Neural progenitor cell (in vitro differentiated cells): ENCODE results near the gene GBGT1. TPM values are rescaled to one million over a fixed set of nuclear protein-coding genes. Genes with fewer than 3 reads are reported as not detected.

ENCODE experiments used
- DNase-seq: peaks from one replicate; pipeline ENCODE4 v3.0.0-alpha.2; 2016; ENCODE audit warnings: low spot score
- H2AFZ ChIP-seq: fragments of 200-600 bp; sonication (generic); replicated peaks from 2 replicates; pipeline ENCODE4 v1.6.1; 2016; ENCODE audit warnings: antibody characterized with exemption
- H3F3A ChIP-seq: fragments of 200-600 bp; sonication (generic); 2 replicates; pipeline ENCODE4 v1.6.1; 2016; ENCODE audit warnings: antibody characterized with exemption, low read depth
- H3K27ac ChIP-seq: fragments of 200-600 bp; sonication (generic); 2 replicates; pipeline ENCODE4 v1.5.1; 2016; ENCODE audit warnings: mild to moderate bottlenecking
- H3K27me3 ChIP-seq: fragments of 200-600 bp; sonication (generic); 2 replicates; pipeline ENCODE4 v1.6.1; 2016; ENCODE audit warnings: mild to moderate bottlenecking, moderate library complexity
- H3K36me3 ChIP-seq: fragments of 200-600 bp; sonication (generic); 2 replicates; pipeline ENCODE4 v1.5.1; 2016
- H3K4me1 ChIP-seq: fragments of 200-600 bp; sonication (generic); 2 replicates; pipeline ENCODE4 v1.6.1; 2016; ENCODE audit warnings: mixed run types
- H3K4me2 ChIP-seq: fragments of 200-600 bp; sonication (generic); 2 replicates; pipeline ENCODE4 v1.6.1; 2016
- H3K4me3 ChIP-seq: fragments of 200-600 bp; sonication (generic); 2 replicates; pipeline ENCODE4 v1.5.1; 2016
- H3K79me2 ChIP-seq: fragments of 200-600 bp; sonication (generic); 2 replicates; pipeline ENCODE4 v1.6.1; 2016; ENCODE audit warnings: low read depth
- H3K9ac ChIP-seq: fragments of 200-600 bp; sonication (generic); 2 replicates; pipeline ENCODE4 v1.6.1; 2016
- H3K9me3 ChIP-seq: fragments of 200-600 bp; sonication (generic); 2 replicates; pipeline ENCODE4 v1.5.1; 2016; ENCODE audit warnings: low read depth
- H4K20me1 ChIP-seq: fragments of 200-600 bp; sonication (generic); 2 replicates; pipeline ENCODE4 v1.6.1; 2016; ENCODE audit warnings: low read depth
- H3K27ac Mint-ChIP-seq: 3 replicates; pipeline ENCODE4 v1.8.0; 2021; ENCODE audit warnings: mixed read lengths
- H3K27me3 Mint-ChIP-seq: 2 replicates; pipeline ENCODE4 v1.8.0; 2022; ENCODE audit warnings: low read depth, mild to moderate bottlenecking, inconsistent platforms, moderate library complexity, mixed read lengths; ENCODE audit not compliant: insufficient read depth
- H3K36me3 Mint-ChIP-seq: 3 replicates; pipeline ENCODE4 v1.8.0; 2021; ENCODE audit warnings: mixed read lengths
- H3K4me1 Mint-ChIP-seq: 3 replicates; pipeline ENCODE4 v1.8.0; 2021; ENCODE audit warnings: mixed read lengths
- H3K4me3 Mint-ChIP-seq: 3 replicates; pipeline ENCODE4 v1.8.0; 2021; ENCODE audit warnings: mild to moderate bottlenecking, moderate library complexity, mixed read lengths
- H3K9me3 Mint-ChIP-seq: 3 replicates; pipeline ENCODE4 v1.8.0; 2020; ENCODE audit warnings: mixed read lengths
- EZH2 ChIP-seq: fragments of 200-600 bp; sonication (generic); IDR thresholded peaks from 2 replicates; pipeline ENCODE4 v1.6.1; 2017; ENCODE audit warnings: antibody characterized with exemption, mild to moderate bottlenecking, moderate library complexity
- EZH2phosphoT487 ChIP-seq: fragments of 200-600 bp; sonication (generic); IDR thresholded peaks from 2 replicates; pipeline ENCODE4 v1.6.1; 2017; ENCODE audit warnings: antibody characterized with exemption
- total RNA-seq: library from RNA; depleted of rRNA; stranded (reverse); fragments of >200 nt; gene quantifications from 2 replicates; pipeline ENCODE4 v1.2.3, GENCODE V29; 2015; ENCODE audit warnings: low replicate concordance
- TF ChIP-seq, protein P1 (sequence below): fragments of 200-600 bp; sonication (generic); IDR thresholded peaks from 2 replicates; pipeline ENCODE4 v1.5.1; 2017; ENCODE audit warnings: antibody characterized with exemption, mild to moderate bottlenecking

GBGT1 gene
- total RNA-seq, 1 donor from 2014 or later, result 2.0 TPM

DNA sequence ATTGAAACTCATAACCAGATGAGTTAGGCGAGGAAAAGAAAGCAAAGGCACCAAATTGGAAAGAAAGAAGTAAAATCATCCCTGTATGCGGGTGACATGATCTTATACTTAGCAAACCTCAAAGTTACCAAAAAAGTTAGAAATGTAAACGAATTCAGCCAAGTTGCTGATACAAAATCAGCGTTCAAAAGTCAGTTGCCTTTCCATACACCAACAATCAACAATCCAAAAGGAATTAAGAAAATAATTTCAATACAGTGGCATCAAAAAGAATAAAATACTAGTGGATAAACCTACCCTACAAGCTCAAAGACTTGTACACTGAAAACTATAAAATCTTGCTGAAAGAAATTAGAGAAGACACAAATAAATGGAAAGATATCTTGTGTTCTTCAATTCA is 30.9 kb upstream of the GBGT1 start:
- no peak overlapping the region for H3K4me3 Mint-ChIP-seq
- no peak overlapping the region for H3K27ac Mint-ChIP-seq
- no peak overlapping the region for H3K9ac ChIP-seq
- H3K27ac ChIP-seq, result no peak overlapping the region
- H3K4me1 Mint-ChIP-seq, result no peaks in the 10 kb centered on the region
- peaks cover 57% of the 10 kb centered on the region for H3K27me3 ChIP-seq
- H2AFZ ChIP-seq, result no peak overlapping the region
- H3F3A ChIP-seq, result no peaks in the 10 kb centered on the region
- H3K4me3 ChIP-seq, result no peak overlapping the region
- no peaks in the 10 kb centered on the region for H3K9me3 ChIP-seq
- H4K20me1 ChIP-seq, result no peaks in the 10 kb centered on the region
- H3K4me2 ChIP-seq, result no peak overlapping the region
- no peak for TF ChIP-seq EZH2
- TF ChIP-seq, protein P1, sequence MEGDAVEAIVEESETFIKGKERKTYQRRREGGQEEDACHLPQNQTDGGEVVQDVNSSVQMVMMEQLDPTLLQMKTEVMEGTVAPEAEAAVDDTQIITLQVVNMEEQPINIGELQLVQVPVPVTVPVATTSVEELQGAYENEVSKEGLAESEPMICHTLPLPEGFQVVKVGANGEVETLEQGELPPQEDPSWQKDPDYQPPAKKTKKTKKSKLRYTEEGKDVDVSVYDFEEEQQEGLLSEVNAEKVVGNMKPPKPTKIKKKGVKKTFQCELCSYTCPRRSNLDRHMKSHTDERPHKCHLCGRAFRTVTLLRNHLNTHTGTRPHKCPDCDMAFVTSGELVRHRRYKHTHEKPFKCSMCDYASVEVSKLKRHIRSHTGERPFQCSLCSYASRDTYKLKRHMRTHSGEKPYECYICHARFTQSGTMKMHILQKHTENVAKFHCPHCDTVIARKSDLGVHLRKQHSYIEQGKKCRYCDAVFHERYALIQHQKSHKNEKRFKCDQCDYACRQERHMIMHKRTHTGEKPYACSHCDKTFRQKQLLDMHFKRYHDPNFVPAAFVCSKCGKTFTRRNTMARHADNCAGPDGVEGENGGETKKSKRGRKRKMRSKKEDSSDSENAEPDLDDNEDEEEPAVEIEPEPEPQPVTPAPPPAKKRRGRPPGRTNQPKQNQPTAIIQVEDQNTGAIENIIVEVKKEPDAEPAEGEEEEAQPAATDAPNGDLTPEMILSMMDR, result no peak
- no peaks in the 10 kb centered on the region for H3K36me3 ChIP-seq
- no peak for DNase-seq
- no peaks in the 10 kb centered on the region for H3K4me1 ChIP-seq
- H3K79me2 ChIP-seq, result no peaks in the 10 kb centered on the region
- H3K9me3 Mint-ChIP-seq, result peaks cover 20% of the 10 kb centered on the region
- H3K36me3 Mint-ChIP-seq, result no peaks in the 10 kb centered on the region
- peaks cover 13% of the 10 kb centered on the region for H3K27me3 Mint-ChIP-seq

DNA sequence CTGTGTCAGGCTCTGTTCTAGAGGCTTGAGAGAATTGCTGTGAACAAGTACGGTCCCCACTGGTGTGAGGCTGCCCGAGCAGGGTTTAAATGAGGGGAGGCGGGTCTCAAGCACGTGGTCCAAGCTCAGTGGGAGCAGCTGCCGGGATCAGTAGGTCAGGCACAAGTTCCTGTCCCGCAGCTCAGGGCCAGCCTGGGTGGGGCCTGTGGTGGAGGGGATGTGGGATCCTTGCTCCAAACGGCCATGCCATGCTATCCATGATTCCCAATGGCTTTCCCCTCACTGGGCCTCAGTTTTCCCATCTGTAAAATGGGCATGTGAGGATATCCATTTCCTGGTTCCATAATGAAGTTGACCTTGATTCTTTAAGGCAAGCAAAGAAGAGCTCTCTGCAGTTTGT is 28.3 kb upstream of the GBGT1 start:
- H3K36me3 ChIP-seq, result no peaks in the 10 kb centered on the region
- H4K20me1 ChIP-seq, result no peaks in the 10 kb centered on the region
- no peak overlapping the region for H3K4me3 ChIP-seq
- no peak overlapping the region for H3K9ac ChIP-seq
- H3K27ac ChIP-seq, result no peak overlapping the region
- H3K4me2 ChIP-seq, result no peak overlapping the region
- peaks cover 18% of the 10 kb centered on the region for H3K9me3 Mint-ChIP-seq
- no peak overlapping the region for H3K27ac Mint-ChIP-seq
- no peaks in the 10 kb centered on the region for H3K4me1 Mint-ChIP-seq
- TF ChIP-seq EZH2phosphoT487 (no peak), EZH2 (no peak)
- TF ChIP-seq, protein P1, result no peak
- H3K4me3 Mint-ChIP-seq, result no peak overlapping the region
- H3K27me3 Mint-ChIP-seq, result peaks cover 25% of the 10 kb centered on the region
- no peaks in the 10 kb centered on the region for H3K4me1 ChIP-seq
- H3K36me3 Mint-ChIP-seq, result no peaks in the 10 kb centered on the region
- H3K9me3 ChIP-seq, result no peaks in the 10 kb centered on the region
- H3K27me3 ChIP-seq, result peaks cover 66% of the 10 kb centered on the region
- H3K79me2 ChIP-seq, result no peaks in the 10 kb centered on the region
- H2AFZ ChIP-seq, result no peak overlapping the region
- no peak for DNase-seq
- H3F3A ChIP-seq, result no peaks in the 10 kb centered on the region

DNA sequence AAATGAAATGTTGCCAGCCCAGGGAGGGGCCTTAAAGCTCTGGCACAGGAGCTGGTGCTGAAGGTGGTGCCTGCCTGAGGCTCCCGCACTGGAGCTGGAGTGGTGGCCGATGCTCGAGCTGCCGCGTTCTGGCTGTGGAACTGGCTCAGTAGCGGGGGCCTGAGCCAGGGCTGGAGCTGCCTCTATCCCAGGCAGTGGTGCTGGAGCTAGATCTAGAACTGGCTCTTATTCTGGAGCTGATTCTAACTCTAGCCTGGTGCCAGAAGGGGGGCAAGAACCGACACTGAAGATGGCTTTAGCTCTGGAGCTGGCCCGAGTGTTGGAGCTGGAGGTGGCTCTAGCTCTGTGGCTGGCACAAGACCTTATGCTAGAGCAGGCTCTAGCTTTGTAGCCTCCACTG is 26.1 kb upstream of the GBGT1 start:
- Histone ChIP-seq H3K9ac (no peak overlapping the region), H4K20me1 (no peaks in the 10 kb centered on the region), H3K9me3 (no peaks in the 10 kb centered on the region), H3K36me3 (no peaks in the 10 kb centered on the region), H2AFZ (no peak overlapping the region), H3F3A (no peaks in the 10 kb centered on the region), H3K27ac (no peak overlapping the region), H3K79me2 (no peaks in the 10 kb centered on the region), H3K27me3 (peaks cover 64% of the 10 kb centered on the region), H3K4me2 (no peak overlapping the region), H3K4me3 (no peak overlapping the region), H3K4me1 (no peaks in the 10 kb centered on the region)
- H3K9me3 Mint-ChIP-seq, result peaks cover 10% of the 10 kb centered on the region
- H3K27ac Mint-ChIP-seq, result no peak overlapping the region
- peaks cover 36% of the 10 kb centered on the region for H3K27me3 Mint-ChIP-seq
- DNase-seq, result no peak
- no peak overlapping the region for H3K4me3 Mint-ChIP-seq
- H3K36me3 Mint-ChIP-seq, result no peaks in the 10 kb centered on the region
- peaks cover 3% of the 10 kb centered on the region for H3K4me1 Mint-ChIP-seq
- TF ChIP-seq EZH2 (no peak), EZH2phosphoT487 (no peak)
- TF ChIP-seq, protein P1, result no peak

DNA sequence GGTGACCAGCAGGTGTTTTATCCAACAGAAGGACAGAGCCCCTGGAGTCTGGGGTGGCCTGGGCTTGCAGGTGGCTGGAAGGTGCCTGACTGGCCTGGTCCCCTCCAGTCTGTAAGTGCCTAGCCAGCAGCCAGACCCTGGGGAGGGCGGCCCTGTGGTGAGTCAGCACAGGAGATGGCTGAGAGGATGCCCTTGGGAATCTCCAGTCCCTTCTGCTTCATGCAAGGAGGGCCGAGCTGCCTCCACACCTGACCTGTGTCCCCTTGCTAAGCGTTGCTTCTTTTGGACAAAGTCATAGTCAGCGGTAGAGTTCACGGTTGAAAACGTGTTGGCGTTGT is 25.1 kb upstream of the GBGT1 start:
- peaks cover 64% of the 10 kb centered on the region for H3K27me3 ChIP-seq
- H3K4me2 ChIP-seq, result no peak overlapping the region
- no peak overlapping the region for H3K27ac ChIP-seq
- H3K9ac ChIP-seq, result no peak overlapping the region
- no peak for TF ChIP-seq EZH2phosphoT487
- TF ChIP-seq, protein P1, result no peak
- no peak for TF ChIP-seq EZH2
- no peaks in the 10 kb centered on the region for H4K20me1 ChIP-seq
- H3K79me2 ChIP-seq, result no peaks in the 10 kb centered on the region
- H3K9me3 ChIP-seq, result no peaks in the 10 kb centered on the region
- Mint-ChIP-seq H3K4me1 (peaks cover 3% of the 10 kb centered on the region), H3K27me3 (peaks cover 36% of the 10 kb centered on the region), H3K36me3 (no peaks in the 10 kb centered on the region), H3K9me3 (peaks cover 5% of the 10 kb centered on the region), H3K4me3 (no peak overlapping the region), H3K27ac (no peak overlapping the region)
- no peaks in the 10 kb centered on the region for H3K4me1 ChIP-seq
- no peak for DNase-seq
- no peaks in the 10 kb centered on the region for H3F3A ChIP-seq
- no peaks in the 10 kb centered on the region for H3K36me3 ChIP-seq
- H3K4me3 ChIP-seq, result no peak overlapping the region
- H2AFZ ChIP-seq, result no peak overlapping the region
